Activated CD4-positive, alpha-beta T cell treated with anti-CD3 and anti-CD28 coated beads, Interleukin-2, amount 50 U/mL, for 16 hours (primary cell): ENCODE data around the gene LKAAEAR1.
"Not testable (repeated sequence)": the region's sequence is repeated elsewhere in the genome, so short reads cannot be mapped to it uniquely, and the experiment has no call there.

Source experiments
- DNase-seq: peaks from one replicate; pipeline ENCODE4 v3.0.0-alpha.2; 2020

Gene LKAAEAR1, protein sequence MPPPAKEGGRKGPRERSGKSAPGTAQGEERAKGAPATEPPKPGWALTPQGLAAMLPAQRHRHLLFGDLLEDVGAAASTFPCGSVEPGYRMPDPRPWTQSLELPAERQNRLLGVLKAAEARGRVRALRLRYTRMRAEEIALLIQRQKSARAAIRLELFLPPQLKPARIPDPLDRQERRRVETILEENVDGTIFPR

GRCh38 chr20:64083804-64084684, at the start of gene LKAAEAR1:
Gene LKAAEAR1, minus strand, starts transcription at chr20:64084398. Its CDS starts 179 bp downstream, at chr20:64084219.
- DNase-seq = no peak

DNA sequence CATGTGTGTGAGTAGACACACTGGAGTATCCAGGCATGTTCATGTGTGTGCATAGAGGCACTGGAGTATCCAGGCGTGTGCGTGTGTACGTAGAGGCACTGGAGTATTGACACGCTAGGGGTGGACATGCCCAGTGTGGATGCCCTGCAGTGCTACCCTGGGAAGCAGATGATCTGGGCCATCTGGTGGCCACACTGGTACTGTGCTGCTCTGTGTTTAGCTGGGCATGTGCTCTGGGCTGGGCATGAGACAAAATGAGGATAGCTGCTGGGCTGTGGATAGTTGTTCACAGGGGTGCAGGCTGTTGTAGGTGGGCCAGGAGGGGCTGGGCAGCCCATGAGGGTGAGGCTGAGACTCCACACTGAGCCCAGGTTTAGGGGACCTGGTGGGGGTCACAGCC, 47.2 kb upstream of the LKAAEAR1 start:
- DNase-seq = no peak

GRCh38 chr20:64130876-64131275, 46.7 kb upstream of the LKAAEAR1 start:
- DNase-seq = no peak

DNA sequence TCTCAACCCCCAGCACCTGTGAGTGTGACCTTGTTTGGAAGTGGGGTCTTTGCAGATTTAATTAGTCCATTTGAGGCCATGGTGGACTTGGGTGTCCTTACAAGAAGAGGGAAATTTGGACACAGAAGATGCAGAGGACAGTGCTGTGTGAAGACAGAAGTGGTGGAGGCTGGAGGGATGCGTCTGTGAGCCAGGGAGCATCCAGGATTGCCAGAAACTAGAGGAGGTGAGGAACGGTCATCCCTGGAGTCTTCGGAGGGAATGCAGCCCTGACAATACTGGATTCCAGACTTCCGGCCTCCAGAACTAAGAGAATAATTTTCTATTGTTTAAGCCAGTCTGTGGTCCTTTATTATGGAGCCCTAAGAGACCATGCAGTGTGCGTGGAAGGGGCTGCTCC, 46.1 kb upstream of the LKAAEAR1 start:
- DNase-seq = no peak

- DNase-seq = no peak
Measured at GRCh38 chr20:64129146-64129782, 45.1 kb upstream of the LKAAEAR1 start.

DNA sequence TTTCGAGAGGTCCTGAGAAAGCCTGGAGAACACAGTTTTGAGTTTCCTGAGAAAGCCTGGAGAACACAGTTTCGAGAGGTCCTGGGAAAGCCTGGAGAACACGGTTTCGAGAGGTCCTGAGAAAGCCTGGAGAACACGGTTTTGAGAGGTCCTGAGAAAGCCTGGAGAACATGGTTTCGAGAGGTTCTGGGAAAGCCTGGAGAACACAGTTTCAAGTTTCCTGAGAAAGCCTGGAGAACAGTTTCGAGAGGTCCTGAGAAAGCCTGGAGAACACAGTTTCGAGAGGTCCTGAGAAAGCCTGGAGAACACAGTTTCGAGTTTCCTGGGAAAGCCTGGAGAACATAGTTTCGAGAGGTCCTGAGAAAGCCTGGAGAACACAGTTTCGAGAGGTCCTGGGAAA, 39.3 kb upstream of the LKAAEAR1 start:
- DNase-seq = not testable (repeated sequence)

DNA sequence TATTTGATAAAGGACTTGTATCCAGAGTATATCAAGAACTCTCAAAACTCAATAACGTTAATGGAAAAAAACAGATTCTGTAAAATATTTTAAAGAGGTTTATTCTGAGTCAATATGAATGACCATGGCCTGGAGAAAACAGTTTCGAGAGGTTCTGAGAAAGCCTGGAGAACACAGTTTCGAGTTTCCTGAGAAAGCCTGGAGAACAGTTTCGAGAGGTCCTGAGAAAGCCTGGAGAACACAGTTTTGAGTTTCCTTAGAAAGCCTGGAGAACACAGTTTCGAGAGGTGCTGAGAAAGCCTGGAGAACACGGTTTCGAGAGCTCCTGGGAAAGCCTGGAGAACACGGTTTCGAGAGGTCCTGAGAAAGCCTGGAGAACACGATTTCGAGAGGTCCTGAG, 38.7 kb upstream of the LKAAEAR1 start:
- DNase-seq = not testable (repeated sequence)

- DNase-seq = no peak
Measured at GRCh38 chr20:64121586-64121985, 37.4 kb upstream of the LKAAEAR1 start.

- DNase-seq = no peak
Measured at GRCh38 chr20:64119681-64120341, 35.6 kb upstream of the LKAAEAR1 start.

DNA sequence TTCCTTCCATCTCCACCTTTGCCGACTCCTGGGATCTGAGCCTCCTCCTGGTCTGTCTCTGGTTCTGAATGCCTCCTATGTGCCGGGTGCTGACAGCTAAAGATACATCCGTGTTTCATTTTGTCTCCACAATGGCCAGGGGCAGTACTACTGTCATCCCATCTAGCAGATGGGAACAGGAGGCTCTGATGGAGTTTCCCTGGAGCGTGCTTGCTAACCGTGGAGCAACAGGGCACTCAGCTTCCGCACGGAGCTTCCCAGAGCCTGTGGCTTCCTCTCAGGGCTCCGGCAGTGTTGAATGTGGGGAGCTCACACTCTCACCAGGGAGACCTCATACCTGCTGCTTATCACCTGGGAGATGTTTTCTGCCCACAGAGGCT, 35.1 kb upstream of the LKAAEAR1 start:
- no peak for DNase-seq

DNA sequence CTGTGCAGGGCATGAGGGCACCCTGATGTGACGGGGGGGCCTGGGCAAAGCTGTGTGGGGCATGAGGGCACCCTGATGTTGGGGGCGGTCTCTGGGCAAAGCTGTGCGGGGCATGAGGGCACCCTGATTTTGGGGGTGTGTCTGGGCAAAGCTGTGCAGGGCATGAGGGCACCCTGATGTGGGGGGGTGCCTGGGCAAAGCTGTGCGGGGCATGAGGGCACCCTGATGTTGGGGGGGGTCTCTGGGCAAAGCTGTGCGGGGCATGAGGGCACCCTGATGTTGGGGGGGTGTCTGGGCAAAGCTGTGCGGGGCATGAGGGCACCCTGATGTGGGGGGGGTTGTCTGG, 33.2 kb upstream of the LKAAEAR1 start:
- DNase-seq = not testable (repeated sequence)

DNA sequence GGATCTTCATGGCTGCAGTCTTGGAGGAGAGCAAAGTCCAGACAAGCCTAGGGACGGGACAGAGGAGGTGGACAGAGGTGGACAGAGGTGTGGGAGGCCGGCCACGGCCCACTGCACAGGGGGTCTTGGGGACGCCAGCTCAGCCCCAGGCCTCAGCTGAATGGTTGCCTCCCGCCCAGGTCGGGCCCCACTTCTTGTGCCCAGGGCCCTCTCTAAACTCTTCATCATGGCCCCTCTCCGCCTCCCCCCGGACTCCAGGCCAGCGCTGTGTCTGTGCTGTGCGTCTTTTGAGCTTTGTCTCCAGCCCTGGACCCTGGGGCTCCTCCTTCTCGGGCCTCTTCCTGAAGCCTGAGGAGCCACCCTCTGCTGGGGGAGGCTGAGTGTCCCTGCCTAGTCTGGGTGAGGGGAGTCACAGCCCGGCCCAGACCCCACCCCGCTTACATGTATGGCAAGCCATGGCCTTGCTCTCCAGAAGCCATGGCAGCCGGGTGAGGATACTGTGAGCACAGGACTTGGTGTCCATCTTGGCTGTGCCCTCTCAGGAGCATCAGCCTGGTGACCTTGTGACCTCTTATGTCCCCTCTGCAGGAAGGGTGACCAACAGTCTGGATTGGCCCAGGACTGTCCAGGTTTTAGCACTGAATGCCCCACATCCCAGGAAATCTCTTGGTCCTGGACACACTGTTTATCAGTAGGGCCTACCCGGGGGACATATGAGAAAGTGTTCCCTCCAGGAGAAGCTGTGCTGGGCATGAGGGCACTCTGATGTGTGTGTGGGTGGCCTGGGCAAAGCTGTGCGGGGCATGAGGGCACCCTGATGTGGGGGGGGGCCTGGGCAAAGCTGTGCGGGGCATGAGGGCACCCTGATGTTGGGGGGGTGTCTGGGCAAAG, 32.6 kb upstream of the LKAAEAR1 start:
- DNase-seq = no peak

DNA sequence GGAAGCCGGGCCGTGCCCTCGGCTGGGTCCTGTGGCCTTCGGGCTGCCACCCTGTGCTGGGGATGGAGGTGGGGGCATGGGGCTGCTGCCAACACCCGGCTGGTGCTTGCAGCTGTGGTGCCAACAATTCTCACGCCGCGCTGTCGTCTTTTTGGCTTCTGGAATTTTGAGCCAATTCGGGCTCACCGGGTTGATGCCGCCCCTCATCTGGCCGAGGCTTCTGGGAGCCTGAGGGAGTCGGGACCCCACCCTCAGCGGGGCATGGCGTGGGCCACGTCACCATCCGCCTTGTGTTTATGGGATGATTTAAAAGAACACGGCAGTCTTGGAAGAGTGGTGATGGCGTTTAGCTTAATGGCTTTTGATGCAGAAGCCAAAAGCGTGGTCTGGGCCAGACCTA, 31.8 kb upstream of the LKAAEAR1 start:
- no peak for DNase-seq

GRCh38 chr20:64115171-64115911, 31.1 kb upstream of the LKAAEAR1 start:
- no peak for DNase-seq

DNA sequence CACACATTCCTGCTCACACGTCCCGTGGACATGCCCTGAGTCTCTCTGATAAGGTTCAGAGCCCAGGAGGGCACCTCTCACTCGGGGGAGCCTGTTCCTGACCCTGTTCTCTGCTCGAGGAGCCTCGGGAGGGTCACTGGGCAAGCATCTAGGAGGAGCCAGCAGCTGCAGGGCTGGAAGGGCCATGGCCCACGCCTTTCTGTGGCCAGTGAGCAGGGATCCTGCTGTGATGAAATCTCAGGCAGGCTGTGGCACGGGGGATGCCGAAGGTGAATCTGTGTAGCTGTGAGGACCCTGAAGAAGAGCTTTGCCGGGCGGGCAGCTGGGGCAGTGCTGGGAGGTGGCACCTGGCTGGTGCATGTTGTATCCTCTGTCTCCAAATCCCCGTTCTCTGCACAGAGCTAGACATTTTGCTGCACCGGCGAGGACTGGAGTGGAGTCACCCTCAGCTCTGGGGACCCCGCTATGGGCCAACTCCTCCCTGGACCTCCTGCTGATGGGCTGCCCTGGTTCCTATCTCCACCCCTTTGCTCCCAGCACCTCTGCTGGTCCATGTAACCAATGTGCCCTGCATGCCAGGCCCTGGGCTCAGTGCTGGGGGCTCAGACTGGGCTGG, 30.3 kb upstream of the LKAAEAR1 start:
- DNase-seq = no peak

DNA sequence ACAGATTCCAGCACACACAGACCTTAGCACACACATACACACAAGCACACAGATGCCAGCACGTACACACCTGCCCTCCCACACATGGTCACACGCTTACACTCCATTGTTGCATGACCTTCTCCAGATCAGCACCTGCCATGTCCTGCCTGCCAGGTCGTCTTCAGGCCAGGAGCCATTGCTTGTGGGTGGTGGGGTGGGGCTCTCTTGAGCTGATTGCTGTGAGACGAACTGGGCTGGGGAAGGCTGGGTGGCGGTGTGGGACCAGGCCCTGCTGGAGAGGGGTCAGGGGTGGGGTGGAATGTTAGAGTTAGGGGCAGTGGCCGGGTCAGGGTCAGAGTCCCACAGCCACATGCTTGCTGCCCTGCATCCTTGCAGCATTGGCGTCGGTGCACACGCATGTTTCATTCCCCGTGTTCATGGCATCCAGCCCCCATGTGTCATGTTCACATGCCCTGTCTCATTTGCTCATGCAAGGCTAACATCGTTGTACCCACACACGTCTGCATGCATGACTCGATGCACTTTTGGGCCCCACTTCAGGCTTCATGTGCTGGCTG, 29.7 kb upstream of the LKAAEAR1 start:
- DNase-seq = no peak

DNA sequence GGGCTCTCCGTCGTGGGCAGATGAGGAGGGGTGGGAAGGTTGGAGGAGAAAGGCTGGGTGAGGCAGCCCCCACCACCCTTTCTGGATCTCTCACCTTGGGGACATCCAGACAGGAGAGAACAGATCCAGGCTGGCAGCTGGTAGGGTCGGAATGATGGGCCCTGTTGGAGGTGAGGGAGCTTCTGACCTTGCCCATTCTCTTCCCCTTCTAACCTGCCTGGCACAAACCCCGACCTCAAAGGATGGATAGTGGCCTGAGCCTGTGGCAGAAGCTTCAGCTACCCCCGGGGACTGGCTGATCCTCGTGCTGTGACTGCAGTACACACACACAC, 29.2 kb upstream of the LKAAEAR1 start:
- DNase-seq = no peak

GRCh38 chr20:64112691-64113443, 28.7 kb upstream of the LKAAEAR1 start:
- no peak for DNase-seq

- DNase-seq = no peak
Measured at GRCh38 chr20:64111841-64112641, 27.8 kb upstream of the LKAAEAR1 start.
